Uterus (tissue), 2 donors: ENCODE data around the gene NEURL3.

Experiments
- CTCF ChIP-seq, 4 experiments: fragments of 200-600 bp in 2 of 4; fragments of 450-650 bp in 2 of 4; sonication (generic) in 2 of 4; IDR thresholded peaks; one replicate each; pipeline ENCODE4 v1.5.1; 2016 to 2019; ENCODE audit warnings: antibody characterized with exemption in 4 of 4, mild to moderate bottlenecking in 2 of 4, moderate library complexity in 1 of 4
- POLR2A ChIP-seq, 2 donors: fragments of 450-650 bp; IDR thresholded peaks; one replicate each; pipeline ENCODE4 v1.6.1; 2016; ENCODE audit warnings: antibody characterized with exemption in 2 of 2, mild to moderate bottlenecking in 1 of 2, moderate library complexity in 1 of 2

DNA sequence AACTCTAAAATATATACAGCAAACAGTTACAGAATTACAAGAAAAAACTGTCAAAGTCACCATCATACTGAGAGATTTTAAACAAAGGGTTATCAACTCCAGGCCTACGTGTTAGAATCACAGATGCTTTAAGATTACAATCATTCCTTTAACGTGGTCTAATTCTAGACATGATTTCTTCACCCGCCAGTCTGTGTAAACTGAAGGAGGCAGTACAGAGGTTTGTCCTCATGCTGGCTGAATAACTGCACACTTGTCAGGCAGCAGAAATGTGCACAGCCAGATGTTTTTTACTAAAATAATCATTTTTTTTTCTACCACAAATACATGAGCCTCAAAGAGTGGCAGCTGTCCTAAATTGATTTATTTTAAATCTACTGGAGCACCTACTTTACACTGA lies 15.5 kb upstream of the NEURL3 start:
- TF ChIP-seq CTCF (IDR thresholded peaks at IDR 0.05) (no peak), POLR2A (IDR thresholded peaks at IDR 0.05) (no peak)
